Liver (tissue), 9 donors: ENCODE data around the gene ATP2B2. TPM values are rescaled to one million over a fixed set of nuclear protein-coding genes. Genes with fewer than 3 reads are reported as not detected.

ENCODE experiments used
- DNase-seq: peaks from one replicate; pipeline ENCODE4 v3.0.0-alpha.2; 2017; ENCODE audit warnings: low spot score
- H3K27ac ChIP-seq, 2 donors: one replicate each; pipeline ENCODE4 v1.7.0; 2013; ENCODE audit warnings: inconsistent platforms in 2 of 2, low read length in 2 of 2, control low read depth in 1 of 2, low read depth in 1 of 2, mild to moderate bottlenecking in 1 of 2
- H3K27me3 ChIP-seq, 4 donors: one replicate each; pipeline versions ENCODE4 v1.6.1 to v1.7.0; 2013; ENCODE audit warnings: low read length in 3 of 4, inconsistent platforms in 1 of 4, mild to moderate bottlenecking in 1 of 4, moderate library complexity in 1 of 4; ENCODE audit not compliant: control insufficient read depth in 4 of 4, insufficient read depth in 4 of 4
- H3K36me3 ChIP-seq, 4 donors: one replicate each; pipeline versions ENCODE4 v1.6.1 to v1.7.0; 2013; ENCODE audit warnings: low read length in 3 of 4, mild to moderate bottlenecking in 3 of 4, low read depth in 1 of 4, moderate library complexity in 1 of 4; ENCODE audit not compliant: control insufficient read depth in 4 of 4, insufficient read depth in 3 of 4
- H3K4me1 ChIP-seq, 4 donors: one replicate each; pipeline versions ENCODE4 v1.6.1 to v1.7.0; 2013; ENCODE audit warnings: low read length in 3 of 4, mild to moderate bottlenecking in 3 of 4, moderate library complexity in 1 of 4; ENCODE audit not compliant: control insufficient read depth in 4 of 4, insufficient read depth in 4 of 4
- H3K4me3 ChIP-seq, 3 donors: one replicate each; pipeline versions ENCODE4 v1.6.1 to v1.7.0; 2013; ENCODE audit warnings: low read length in 3 of 3, control low read depth in 1 of 3, low read depth in 1 of 3, mild to moderate bottlenecking in 1 of 3
- H3K9ac ChIP-seq, 2 donors: one replicate each; pipeline ENCODE4 v1.7.0; 2013; ENCODE audit warnings: low read length in 2 of 2, mild to moderate bottlenecking in 2 of 2, moderate library complexity in 2 of 2, control low read depth in 1 of 2, low read depth in 1 of 2
- H3K9me3 ChIP-seq, 4 donors: one replicate each; pipeline versions ENCODE4 v1.6.1 to v1.7.0; 2013; ENCODE audit warnings: low read length in 3 of 4; ENCODE audit not compliant: control insufficient read depth in 4 of 4
- EGR1 ChIP-seq, 2 donors: IDR thresholded peaks; 2 replicates each; pipeline ENCODE4 v1.6.1; 2016 to 2018; ENCODE audit warnings: antibody characterized with exemption in 2 of 2, low read depth in 2 of 2
- FOXA1 ChIP-seq: IDR thresholded peaks from 2 replicates; pipeline ENCODE4 v1.6.1; 2016; ENCODE audit warnings: antibody characterized with exemption
- GABPA ChIP-seq, 2 donors: IDR thresholded peaks in 1 of 2; conservative IDR thresholded peaks in 1 of 2; 2 replicates each; pipeline ENCODE4 v1.6.1; 2016; ENCODE audit warnings: antibody characterized with exemption in 2 of 2, mild to moderate bottlenecking in 1 of 2, moderate library complexity in 1 of 2
- HNF4A ChIP-seq, 2 donors: conservative IDR thresholded peaks; 2 replicates each; pipeline ENCODE4 v1.6.1; 2016; ENCODE audit warnings: antibody characterized with exemption in 2 of 2, mild to moderate bottlenecking in 2 of 2
- NR2F2 ChIP-seq: IDR thresholded peaks from 2 replicates; pipeline ENCODE4 v1.6.1; 2016; ENCODE audit warnings: antibody characterized with exemption
- SP1 ChIP-seq: IDR thresholded peaks from 2 replicates; pipeline ENCODE4 v1.6.1; 2018; ENCODE audit warnings: antibody characterized with exemption, mild to moderate bottlenecking
- YY1 ChIP-seq: IDR thresholded peaks from 2 replicates; pipeline ENCODE4 v1.6.1; 2016; ENCODE audit warnings: antibody characterized with exemption, mild to moderate bottlenecking
- WGBS: extraction: QIAGEN DNeasy Blood & Tissue Kit; methylation state at CpG from one replicate; pipeline ENCODE4 v1.1.7; 2013; 5-methylcytosine and 5-hydroxymethylcytosine counted together
- polyA plus RNA-seq, 2 donors: library from polyadenylated mRNA; stranded (reverse) in 1 of 2; unstranded in 1 of 2; fragments of 200-250 nt in 1 of 2; fragments of >200 nt in 1 of 2; fragmentation: Nextera tagmentation in 1 of 2; extraction: Ambion mirVana in 1 of 2; gene quantifications; one replicate each; pipeline versions ENCODE4 v1.2.1 to v1.2.3, GENCODE V29; 2013 to 2015
- total RNA-seq, 2 donors: library from RNA; depleted of rRNA; stranded (reverse); fragments of >200 nt; gene quantifications; one replicate each; pipeline ENCODE4 v1.2.3, GENCODE V29; 2014
- TF ChIP-seq, protein P1 (sequence below): IDR thresholded peaks from 2 replicates; pipeline ENCODE4 v1.6.1; 2016; ENCODE audit warnings: antibody characterized with exemption
- TF ChIP-seq, protein P2 (sequence below): IDR thresholded peaks from 2 replicates; pipeline ENCODE4 v1.6.1; 2016; ENCODE audit warnings: antibody characterized with exemption, mild to moderate bottlenecking
- donor health status: healthy.
- donor health status: healthy.
- donor health status: healthy.
- donor health status: healthy.
- donor health status: healthy.

Gene ATP2B2
- total RNA-seq (10 to 100 TPM; 26.8 to 27.8 TPM), polyA plus RNA-seq (10 to 100 TPM; 10.4 to 14.6 TPM)

DNA sequence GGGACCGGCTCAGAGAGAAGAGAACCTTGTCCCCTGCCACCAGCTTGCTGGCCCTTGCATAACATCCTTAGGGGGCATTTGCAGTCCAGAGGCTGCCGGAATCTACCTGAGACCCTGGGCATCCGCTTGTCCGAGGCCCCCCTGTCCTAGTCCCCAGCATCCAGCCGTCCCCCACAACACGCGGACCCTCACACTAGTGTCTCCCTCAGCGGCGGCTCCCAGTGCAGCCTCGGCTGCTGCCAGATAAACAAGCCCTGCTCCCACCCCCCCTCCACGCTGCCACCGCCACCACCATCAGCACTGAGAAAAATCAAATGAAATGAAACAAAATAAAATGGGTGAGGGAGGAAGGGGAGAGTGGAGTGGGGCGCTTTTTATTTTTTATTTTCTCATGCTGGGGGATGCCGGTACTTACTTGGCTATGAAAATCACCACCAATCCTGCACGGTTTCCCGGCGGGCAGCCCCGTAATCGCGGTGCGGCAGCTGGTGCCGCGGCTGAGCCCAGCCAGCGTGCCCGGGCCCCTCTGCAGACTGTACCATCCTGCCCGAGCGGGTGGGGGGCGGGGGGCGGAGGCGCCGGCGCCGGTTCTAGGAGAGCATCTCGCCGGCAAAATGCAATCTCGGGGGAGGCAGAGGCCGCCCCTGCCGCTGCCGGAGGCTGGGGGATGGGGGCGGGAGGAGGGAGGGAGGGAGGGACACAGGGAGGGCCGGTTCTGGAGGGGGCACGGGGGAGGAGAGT is at the start of gene ATP2B2:
Gene ATP2B2, minus strand, starts transcription at position 537 of the 741 bp plus-strand sequence. CDS start 56,043 bp downstream, outside the sequence.
- Histone ChIP-seq H3K9ac (peak within 1 kb of the TSS; percentile 56 to 72), H3K4me3 (peak within 1 kb of the TSS; percentile 62 to 78 (median 75)), H3K27ac (peak within 1 kb of the TSS; percentile 80 to 86), H3K27me3 (no peaks in the 10 kb centered on the region), H3K9me3 (no peaks in the 10 kb centered on the region), H3K36me3 (no peaks in the 10 kb centered on the region), H3K4me1 (peaks cover 14 to 72% (median 54%) of the 10 kb centered on the region in 4 donors)
- DNase-seq = peak; percentile 57
- 3% methylated on average over 42 of the region's 42 CpGs for WGBS
- TF ChIP-seq, protein P1, sequence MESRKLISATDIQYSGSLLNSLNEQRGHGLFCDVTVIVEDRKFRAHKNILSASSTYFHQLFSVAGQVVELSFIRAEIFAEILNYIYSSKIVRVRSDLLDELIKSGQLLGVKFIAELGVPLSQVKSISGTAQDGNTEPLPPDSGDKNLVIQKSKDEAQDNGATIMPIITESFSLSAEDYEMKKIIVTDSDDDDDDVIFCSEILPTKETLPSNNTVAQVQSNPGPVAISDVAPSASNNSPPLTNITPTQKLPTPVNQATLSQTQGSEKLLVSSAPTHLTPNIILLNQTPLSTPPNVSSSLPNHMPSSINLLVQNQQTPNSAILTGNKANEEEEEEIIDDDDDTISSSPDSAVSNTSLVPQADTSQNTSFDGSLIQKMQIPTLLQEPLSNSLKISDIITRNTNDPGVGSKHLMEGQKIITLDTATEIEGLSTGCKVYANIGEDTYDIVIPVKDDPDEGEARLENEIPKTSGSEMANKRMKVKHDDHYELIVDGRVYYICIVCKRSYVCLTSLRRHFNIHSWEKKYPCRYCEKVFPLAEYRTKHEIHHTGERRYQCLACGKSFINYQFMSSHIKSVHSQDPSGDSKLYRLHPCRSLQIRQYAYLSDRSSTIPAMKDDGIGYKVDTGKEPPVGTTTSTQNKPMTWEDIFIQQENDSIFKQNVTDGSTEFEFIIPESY = no peak
- TF ChIP-seq NR2F2 (no peak), HNF4A (conservative IDR thresholded peaks at IDR 0.05) (no peak), YY1 (peak; percentile 7)
- TF ChIP-seq, protein P2, sequence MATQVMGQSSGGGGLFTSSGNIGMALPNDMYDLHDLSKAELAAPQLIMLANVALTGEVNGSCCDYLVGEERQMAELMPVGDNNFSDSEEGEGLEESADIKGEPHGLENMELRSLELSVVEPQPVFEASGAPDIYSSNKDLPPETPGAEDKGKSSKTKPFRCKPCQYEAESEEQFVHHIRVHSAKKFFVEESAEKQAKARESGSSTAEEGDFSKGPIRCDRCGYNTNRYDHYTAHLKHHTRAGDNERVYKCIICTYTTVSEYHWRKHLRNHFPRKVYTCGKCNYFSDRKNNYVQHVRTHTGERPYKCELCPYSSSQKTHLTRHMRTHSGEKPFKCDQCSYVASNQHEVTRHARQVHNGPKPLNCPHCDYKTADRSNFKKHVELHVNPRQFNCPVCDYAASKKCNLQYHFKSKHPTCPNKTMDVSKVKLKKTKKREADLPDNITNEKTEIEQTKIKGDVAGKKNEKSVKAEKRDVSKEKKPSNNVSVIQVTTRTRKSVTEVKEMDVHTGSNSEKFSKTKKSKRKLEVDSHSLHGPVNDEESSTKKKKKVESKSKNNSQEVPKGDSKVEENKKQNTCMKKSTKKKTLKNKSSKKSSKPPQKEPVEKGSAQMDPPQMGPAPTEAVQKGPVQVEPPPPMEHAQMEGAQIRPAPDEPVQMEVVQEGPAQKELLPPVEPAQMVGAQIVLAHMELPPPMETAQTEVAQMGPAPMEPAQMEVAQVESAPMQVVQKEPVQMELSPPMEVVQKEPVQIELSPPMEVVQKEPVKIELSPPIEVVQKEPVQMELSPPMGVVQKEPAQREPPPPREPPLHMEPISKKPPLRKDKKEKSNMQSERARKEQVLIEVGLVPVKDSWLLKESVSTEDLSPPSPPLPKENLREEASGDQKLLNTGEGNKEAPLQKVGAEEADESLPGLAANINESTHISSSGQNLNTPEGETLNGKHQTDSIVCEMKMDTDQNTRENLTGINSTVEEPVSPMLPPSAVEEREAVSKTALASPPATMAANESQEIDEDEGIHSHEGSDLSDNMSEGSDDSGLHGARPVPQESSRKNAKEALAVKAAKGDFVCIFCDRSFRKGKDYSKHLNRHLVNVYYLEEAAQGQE = peak; percentile 30

DNA sequence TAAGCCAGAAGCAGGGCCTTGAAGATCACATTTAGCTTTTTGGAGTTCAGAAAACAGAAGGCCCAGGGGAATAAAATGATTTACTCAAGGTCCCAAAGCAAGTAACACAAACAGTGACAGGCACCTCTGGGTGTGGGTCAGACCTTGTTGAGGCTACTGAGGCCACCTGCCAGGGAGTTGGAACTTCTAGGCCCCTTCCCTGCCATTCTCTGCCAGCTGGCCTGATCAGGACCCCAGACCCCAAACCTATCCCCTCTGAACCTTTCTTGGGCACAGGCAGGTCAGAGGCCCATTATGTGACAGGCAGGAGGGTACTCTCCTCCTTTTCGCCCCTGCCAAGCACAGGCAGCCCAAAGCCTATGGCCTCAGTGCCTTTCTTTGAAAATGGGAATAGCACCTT is 49.4 kb upstream of the ATP2B2 start:
- H3K4me3 ChIP-seq = no peak overlapping the region
- H3K9ac ChIP-seq = no peak overlapping the region
- no peak overlapping the region for H3K27ac ChIP-seq
- H3K27me3 ChIP-seq = no peaks in the 10 kb centered on the region
- no peak for DNase-seq
- WGBS = 95% methylated on average over 1 of the region's 1 CpG
- TF ChIP-seq FOXA1 = no peak
- TF ChIP-seq GABPA (IDR thresholded peaks at IDR 0.05 in 1 of 2, conservative IDR thresholded peaks at IDR 0.05 in 1 of 2) = no peak
- TF ChIP-seq, protein P2 = no peak
- no peak for TF ChIP-seq EGR1 (IDR thresholded peaks at IDR 0.05; ENCODE audit: low read depth in 2 of 2)
- no peak for TF ChIP-seq SP1
- no peaks in the 10 kb centered on the region for H3K9me3 ChIP-seq
- H3K36me3 ChIP-seq = no peaks in the 10 kb centered on the region
- no peaks in the 10 kb centered on the region for H3K4me1 ChIP-seq
